Heart left ventricle (tissue), 13 donors: Measurements from ENCODE around the gene ITPR3.

ENCODE experiments used
- CTCF ChIP-seq, 12 donors: fragments of 200-600 bp; sonication (generic) in 4 of 12; IDR thresholded peaks; one replicate each; pipeline versions ENCODE4 v1.5.0 to v1.8.0; 2018 to 2022; ENCODE audit warnings: antibody characterized with exemption in 12 of 12, mild to moderate bottlenecking in 5 of 12
- POLR2A ChIP-seq, 2 donors: fragments of 450-650 bp; IDR thresholded peaks; one replicate each; pipeline ENCODE4 v1.6.1; 2017; ENCODE audit warnings: antibody characterized with exemption in 2 of 2, mild to moderate bottlenecking in 2 of 2, moderate library complexity in 2 of 2
- donor health status: ischemic (EF 13 %, LVEDD 7.1; RV severe dilation, severe dysfunction).
- donor health status: DM: no; HTN: yes; CAD: no.
- donor health status: DM: no; HTN: no; CAD: no.
- donor health status: ischemic (EF 25% LVEDD 6.9; RV normal size, moderate dysfunction).
- donor health status: ischemic (EF 25% LVEDD 5.7; RV mildly dilated, moderate dysfunction).
- donor health status: ischemic (EF 35%, LVEDD 5.7; RV mildly dilated, moderate dysfunction).
- donor health status: nonischemic (EF 11% LVEDD 7.7; RV severe dilation, severe dysfunction).
- donor health status: DM: yes; HTN: yes; CAD: no.
- donor health status: PGD.
- donor health status: ischemic (EF 29% LVEDD 5.4; RV normal size, mild dysfunction).
- donor health status: nonischemic (EF 23%, LVEDD 6.1; RV moderate dilation, normal function).

GRCh38 chr6:33597551-33598322 is 23.4 kb upstream of the ITPR3 start:
- TF ChIP-seq CTCF (IDR thresholded peaks at IDR 0.05) (no peak), POLR2A (IDR thresholded peaks at IDR 0.05) (no peak)
